Dendritic cell treated with granulocyte-macrophage colony-stimulating factor and Interleukin-4, amounts not matched to agents 40 ng/mL and 50 ng/mL, for 4 days (primary cell): ENCODE results near the gene MYO18B.
A peak's percentile ranks its signal among the peaks of the same experiment; 100 is the strongest.

ENCODE experiments used
- H3K27ac Mint-ChIP-seq: one replicate; pipeline ENCODE4 v1.8.0; 2022; ENCODE audit warnings: mild to moderate bottlenecking, mixed read lengths
- H3K27me3 Mint-ChIP-seq: one replicate; pipeline ENCODE4 v1.8.0; 2022; ENCODE audit warnings: mild to moderate bottlenecking, mixed read lengths
- H3K36me3 Mint-ChIP-seq: one replicate; pipeline ENCODE4 v1.8.0; 2022; ENCODE audit warnings: low read depth, mixed read lengths
- H3K4me1 Mint-ChIP-seq: one replicate; pipeline ENCODE4 v1.8.0; 2022; ENCODE audit warnings: low read depth, mixed read lengths
- H3K4me3 Mint-ChIP-seq: one replicate; pipeline ENCODE4 v1.8.0; 2022; ENCODE audit warnings: mild to moderate bottlenecking, moderate library complexity, mixed read lengths
- H3K9me3 Mint-ChIP-seq: one replicate; pipeline ENCODE4 v1.8.0; 2022; ENCODE audit warnings: mixed read lengths
- intact Hi-C: fragments of 100-400 bp; cut with micrococcal nuclease; formaldehyde crosslinking; loops from one replicate; pipeline ENCODE4 v1.15.0; 2022

The MYO18B gene

GRCh38 chr22:25749420-25750169 lies 7.6 kb downstream of the MYO18B start:
- Mint-ChIP-seq H3K27me3 (peaks cover 31% of the 10 kb centered on the region), H3K4me3 (no peak overlapping the region), H3K27ac (peak overlapping the region; percentile 77), H3K4me1 (peaks cover 60% of the 10 kb centered on the region), H3K9me3 (no peaks in the 10 kb centered on the region), H3K36me3 (no peaks in the 10 kb centered on the region)
- intact Hi-C loops: no loop called here

- Mint-ChIP-seq H3K27me3 (peaks cover 32% of the 10 kb centered on the region), H3K4me1 (peaks cover 54% of the 10 kb centered on the region), H3K9me3 (no peaks in the 10 kb centered on the region), H3K27ac (peak overlapping the region; percentile 77), H3K36me3 (no peaks in the 10 kb centered on the region), H3K4me3 (no peak overlapping the region)
- intact Hi-C loops: no loop called here
These were observed 8.7 kb downstream of the MYO18B start for GRCh38 chr22:25750569-25751173.

GRCh38 chr22:25751174-25751581 lies 9.2 kb downstream of the MYO18B start:
- no peak overlapping the region for H3K4me3 Mint-ChIP-seq
- H3K4me1 Mint-ChIP-seq: peaks cover 50% of the 10 kb centered on the region
- intact Hi-C loops: no loop called here
- H3K27ac Mint-ChIP-seq: peak overlapping the region; percentile 67
- peaks cover 32% of the 10 kb centered on the region for H3K27me3 Mint-ChIP-seq
- H3K36me3 Mint-ChIP-seq: no peaks in the 10 kb centered on the region
- no peaks in the 10 kb centered on the region for H3K9me3 Mint-ChIP-seq

- Mint-ChIP-seq H3K4me3 (no peak overlapping the region), H3K9me3 (no peaks in the 10 kb centered on the region), H3K27ac (no peak overlapping the region), H3K4me1 (peaks cover 45% of the 10 kb centered on the region), H3K36me3 (no peaks in the 10 kb centered on the region), H3K27me3 (peaks cover 32% of the 10 kb centered on the region)
- intact Hi-C loops: no loop called here
These were observed 10.7 kb downstream of the MYO18B start for GRCh38 chr22:25752615-25753214.

GRCh38 chr22:25753252-25753651 lies 11.3 kb downstream of the MYO18B start:
- no peaks in the 10 kb centered on the region for H3K36me3 Mint-ChIP-seq
- H3K9me3 Mint-ChIP-seq: no peaks in the 10 kb centered on the region
- H3K27me3 Mint-ChIP-seq: peaks cover 32% of the 10 kb centered on the region
- H3K4me3 Mint-ChIP-seq: no peak overlapping the region
- peaks cover 43% of the 10 kb centered on the region for H3K4me1 Mint-ChIP-seq
- intact Hi-C loops: no loop called here
- peak overlapping the region; percentile 20 for H3K27ac Mint-ChIP-seq

- peaks cover 26% of the 10 kb centered on the region for H3K27me3 Mint-ChIP-seq
These were observed 12.7 kb downstream of the MYO18B start for GRCh38 chr22:25754527-25755202.

GRCh38 chr22:25757686-25758085 lies 15.7 kb downstream of the MYO18B start:
- Mint-ChIP-seq H3K4me1 (peaks cover 27% of the 10 kb centered on the region), H3K27ac (peak overlapping the region; percentile 25), H3K36me3 (no peaks in the 10 kb centered on the region), H3K9me3 (no peaks in the 10 kb centered on the region), H3K27me3 (peaks cover 14% of the 10 kb centered on the region), H3K4me3 (no peak overlapping the region)
- intact Hi-C loops: no loop called here

More at GRCh38 chr22:25754527-25755202, 12.7 kb downstream of the MYO18B start:
- Mint-ChIP-seq H3K27ac (peak overlapping the region; percentile 20), H3K9me3 (no peaks in the 10 kb centered on the region), H3K4me3 (no peak overlapping the region), H3K36me3 (no peaks in the 10 kb centered on the region), H3K4me1 (peaks cover 41% of the 10 kb centered on the region)
- intact Hi-C loops: no loop called here

GRCh38 chr22:25758316-25758715 lies 16.3 kb downstream of the MYO18B start:
- H3K36me3 Mint-ChIP-seq: no peaks in the 10 kb centered on the region
- H3K9me3 Mint-ChIP-seq: no peaks in the 10 kb centered on the region
- H3K4me3 Mint-ChIP-seq: no peak overlapping the region
- peaks cover 17% of the 10 kb centered on the region for H3K27me3 Mint-ChIP-seq
- intact Hi-C loops: no loop called here
- peaks cover 30% of the 10 kb centered on the region for H3K4me1 Mint-ChIP-seq
- no peak overlapping the region for H3K27ac Mint-ChIP-seq

GRCh38 chr22:25759825-25760231 lies 17.8 kb downstream of the MYO18B start:
- no peaks in the 10 kb centered on the region for H3K36me3 Mint-ChIP-seq
- H3K4me3 Mint-ChIP-seq: no peak overlapping the region
- peaks cover 13% of the 10 kb centered on the region for H3K27me3 Mint-ChIP-seq
- intact Hi-C loops: no loop called here
- no peaks in the 10 kb centered on the region for H3K9me3 Mint-ChIP-seq
- H3K27ac Mint-ChIP-seq: peak overlapping the region; percentile 16
- peaks cover 33% of the 10 kb centered on the region for H3K4me1 Mint-ChIP-seq

- Mint-ChIP-seq H3K27me3 (peaks cover 13% of the 10 kb centered on the region), H3K27ac (peak overlapping the region; percentile 16), H3K4me3 (no peak overlapping the region), H3K9me3 (no peaks in the 10 kb centered on the region), H3K36me3 (no peaks in the 10 kb centered on the region), H3K4me1 (peaks cover 33% of the 10 kb centered on the region)
- intact Hi-C loops: no loop called here
These were observed 18.3 kb downstream of the MYO18B start for GRCh38 chr22:25760294-25760693.

- Mint-ChIP-seq H3K4me3 (no peak overlapping the region), H3K27ac (peak overlapping the region; percentile 16), H3K9me3 (peaks cover 6% of the 10 kb centered on the region), H3K36me3 (no peaks in the 10 kb centered on the region), H3K4me1 (peaks cover 33% of the 10 kb centered on the region), H3K27me3 (peaks cover 10% of the 10 kb centered on the region)
- intact Hi-C loops: no loop called here
These were observed 19.0 kb downstream of the MYO18B start for GRCh38 chr22:25760848-25761595.

- Mint-ChIP-seq H3K27ac (no peak overlapping the region), H3K9me3 (peaks cover 17% of the 10 kb centered on the region), H3K4me1 (peaks cover 33% of the 10 kb centered on the region), H3K4me3 (no peak overlapping the region), H3K27me3 (peaks cover 16% of the 10 kb centered on the region), H3K36me3 (peaks cover 6% of the 10 kb centered on the region)
- intact Hi-C loops: no loop called here
These were observed 20.2 kb downstream of the MYO18B start for GRCh38 chr22:25762147-25762546.

GRCh38 chr22:25763239-25763777 lies 21.3 kb downstream of the MYO18B start:
- peaks cover 6% of the 10 kb centered on the region for H3K36me3 Mint-ChIP-seq
- intact Hi-C loops: no loop called here
- peaks cover 25% of the 10 kb centered on the region for H3K4me1 Mint-ChIP-seq
- H3K4me3 Mint-ChIP-seq: no peak overlapping the region
- no peak overlapping the region for H3K27ac Mint-ChIP-seq
- H3K9me3 Mint-ChIP-seq: peaks cover 19% of the 10 kb centered on the region
- peaks cover 16% of the 10 kb centered on the region for H3K27me3 Mint-ChIP-seq
